ENCODE data around the gene EIF2S2. TPM values are rescaled to one million over a fixed set of nuclear protein-coding genes. Genes with fewer than 3 reads are reported as not detected.

Gene EIF2S2
- total RNA-seq, 1 donor from 2014 or later: 49.0 TPM

- H3K27me3 Mint-ChIP-seq (ENCODE audit: unreplicated experiment): peaks cover 5% of the 10 kb centered on the region
- H3K27ac Mint-ChIP-seq (ENCODE audit: unreplicated experiment): no peak overlapping the region
- no peak overlapping the region for H3K4me3 Mint-ChIP-seq (ENCODE audit: unreplicated experiment)
- peaks cover 4% of the 10 kb centered on the region for H3K36me3 Mint-ChIP-seq (ENCODE audit: unreplicated experiment)
- no peaks in the 10 kb centered on the region for H3K4me1 Mint-ChIP-seq (ENCODE audit: low read depth, unreplicated experiment)
- TF ChIP-seq CTCF (IDR thresholded peaks at IDR 0.05; ENCODE audit: partially characterized antibody, unreplicated experiment): no peak
- no peaks in the 10 kb centered on the region for H3K9me3 Mint-ChIP-seq (ENCODE audit: unreplicated experiment)
- no peak for DNase-seq
Measured at GRCh38 chr20:34122274-34122980, 10.4 kb upstream of the EIF2S2 start.

- no peak overlapping the region for H3K4me3 Mint-ChIP-seq (ENCODE audit: unreplicated experiment)
- DNase-seq: no peak
- H3K4me1 Mint-ChIP-seq (ENCODE audit: low read depth, unreplicated experiment): no peaks in the 10 kb centered on the region
- no peak for TF ChIP-seq CTCF (IDR thresholded peaks at IDR 0.05; ENCODE audit: partially characterized antibody, unreplicated experiment)
- H3K27me3 Mint-ChIP-seq (ENCODE audit: unreplicated experiment): peaks cover 3% of the 10 kb centered on the region
- no peaks in the 10 kb centered on the region for H3K9me3 Mint-ChIP-seq (ENCODE audit: unreplicated experiment)
- H3K27ac Mint-ChIP-seq (ENCODE audit: unreplicated experiment): no peak overlapping the region
- no peaks in the 10 kb centered on the region for H3K36me3 Mint-ChIP-seq (ENCODE audit: unreplicated experiment)
Measured at GRCh38 chr20:34120213-34120612, 8.2 kb upstream of the EIF2S2 start.

GRCh38 chr20:34115232-34115631 is 3.2 kb upstream of the EIF2S2 start:
- H3K27ac Mint-ChIP-seq (ENCODE audit: unreplicated experiment): no peak overlapping the region

GRCh38 chr20:34114809-34115208 is 2.8 kb upstream of the EIF2S2 start:
- DNase-seq: no peak
- peaks cover 13% of the 10 kb centered on the region for H3K27me3 Mint-ChIP-seq (ENCODE audit: unreplicated experiment)

More at GRCh38 chr20:34115232-34115631, 3.2 kb upstream of the EIF2S2 start:
- DNase-seq: no peak
- Mint-ChIP-seq H3K36me3 (ENCODE audit: unreplicated experiment) (no peaks in the 10 kb centered on the region), H3K27me3 (ENCODE audit: unreplicated experiment) (peaks cover 13% of the 10 kb centered on the region), H3K9me3 (ENCODE audit: unreplicated experiment) (peaks cover 7% of the 10 kb centered on the region), H3K4me3 (ENCODE audit: unreplicated experiment) (no peak overlapping the region), H3K4me1 (ENCODE audit: low read depth, unreplicated experiment) (peaks cover 12% of the 10 kb centered on the region)
- TF ChIP-seq CTCF (IDR thresholded peaks at IDR 0.05; ENCODE audit: partially characterized antibody, unreplicated experiment): no peak

More at GRCh38 chr20:34114809-34115208, 2.8 kb upstream of the EIF2S2 start:
- Mint-ChIP-seq H3K4me1 (ENCODE audit: low read depth, unreplicated experiment) (peaks cover 12% of the 10 kb centered on the region), H3K27ac (ENCODE audit: unreplicated experiment) (no peak overlapping the region), H3K9me3 (ENCODE audit: unreplicated experiment) (peaks cover 7% of the 10 kb centered on the region), H3K36me3 (ENCODE audit: unreplicated experiment) (no peaks in the 10 kb centered on the region), H3K4me3 (ENCODE audit: unreplicated experiment) (no peak overlapping the region)
- no peak for TF ChIP-seq CTCF (IDR thresholded peaks at IDR 0.05; ENCODE audit: partially characterized antibody, unreplicated experiment)
